ENCODE results near the gene KPNA2.
"Not testable (repeated sequence)": the region's sequence is repeated elsewhere in the genome, so short reads cannot be mapped to it uniquely, and the experiment has no call there.

Gene KPNA2

DNA sequence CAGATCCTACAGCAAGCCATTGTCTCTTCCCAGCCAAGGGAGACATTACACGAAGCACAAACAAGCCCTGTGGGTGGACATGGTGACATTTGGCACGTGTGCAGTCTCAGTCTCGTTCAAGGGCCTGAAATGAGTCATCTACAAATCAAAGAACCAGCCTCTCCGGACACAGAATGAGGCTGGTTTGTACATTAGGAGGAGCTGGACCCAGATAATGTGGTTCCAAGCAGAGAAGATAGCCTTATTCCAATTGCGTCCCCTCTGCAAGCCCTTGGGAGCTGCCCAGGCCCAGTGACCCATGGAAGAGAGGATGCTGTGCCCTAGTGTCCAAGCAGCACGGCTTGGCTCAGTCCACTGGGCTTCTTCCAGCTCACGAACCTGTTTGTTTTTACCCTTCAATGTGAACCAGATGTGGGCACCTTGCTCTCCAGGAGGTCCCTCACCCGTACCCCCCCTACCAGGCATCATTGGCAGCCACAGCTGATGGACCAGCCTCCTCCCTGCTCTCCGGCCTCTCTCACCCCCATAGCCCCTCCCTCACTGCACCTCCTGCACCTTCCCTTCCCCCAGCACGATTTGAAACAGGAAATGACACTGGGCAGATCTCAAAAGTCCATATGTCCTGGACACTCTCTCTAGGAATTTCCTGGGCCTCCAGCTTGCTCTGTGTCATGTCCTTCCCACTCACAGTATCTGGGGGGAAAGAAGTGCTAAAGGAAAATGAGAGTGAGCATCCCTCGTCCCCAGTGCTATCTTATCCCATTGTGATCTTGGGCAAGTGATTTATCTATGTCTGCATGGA, 26.2 kb downstream of the KPNA2 start:
- Histone ChIP-seq H3K36me3 (no peaks in the 10 kb centered on the region), H3K27ac (no peak overlapping the region), H3K4me1 (ENCODE audit: control insufficient read depth in 1 of 2, insufficient read depth in 1 of 2, low read depth in 1 of 2, low read length in 1 of 2) (no peaks in the 10 kb centered on the region), H3K4me3 (ENCODE audit: low read depth in 1 of 2, low read length in 1 of 2) (no peak overlapping the region), H3K9me3 (no peaks in the 10 kb centered on the region), H3K27me3 (no peaks in the 10 kb centered on the region)
- TF ChIP-seq, protein P1, sequence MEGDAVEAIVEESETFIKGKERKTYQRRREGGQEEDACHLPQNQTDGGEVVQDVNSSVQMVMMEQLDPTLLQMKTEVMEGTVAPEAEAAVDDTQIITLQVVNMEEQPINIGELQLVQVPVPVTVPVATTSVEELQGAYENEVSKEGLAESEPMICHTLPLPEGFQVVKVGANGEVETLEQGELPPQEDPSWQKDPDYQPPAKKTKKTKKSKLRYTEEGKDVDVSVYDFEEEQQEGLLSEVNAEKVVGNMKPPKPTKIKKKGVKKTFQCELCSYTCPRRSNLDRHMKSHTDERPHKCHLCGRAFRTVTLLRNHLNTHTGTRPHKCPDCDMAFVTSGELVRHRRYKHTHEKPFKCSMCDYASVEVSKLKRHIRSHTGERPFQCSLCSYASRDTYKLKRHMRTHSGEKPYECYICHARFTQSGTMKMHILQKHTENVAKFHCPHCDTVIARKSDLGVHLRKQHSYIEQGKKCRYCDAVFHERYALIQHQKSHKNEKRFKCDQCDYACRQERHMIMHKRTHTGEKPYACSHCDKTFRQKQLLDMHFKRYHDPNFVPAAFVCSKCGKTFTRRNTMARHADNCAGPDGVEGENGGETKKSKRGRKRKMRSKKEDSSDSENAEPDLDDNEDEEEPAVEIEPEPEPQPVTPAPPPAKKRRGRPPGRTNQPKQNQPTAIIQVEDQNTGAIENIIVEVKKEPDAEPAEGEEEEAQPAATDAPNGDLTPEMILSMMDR (IDR thresholded peaks at IDR 0.05): no peak

DNA sequence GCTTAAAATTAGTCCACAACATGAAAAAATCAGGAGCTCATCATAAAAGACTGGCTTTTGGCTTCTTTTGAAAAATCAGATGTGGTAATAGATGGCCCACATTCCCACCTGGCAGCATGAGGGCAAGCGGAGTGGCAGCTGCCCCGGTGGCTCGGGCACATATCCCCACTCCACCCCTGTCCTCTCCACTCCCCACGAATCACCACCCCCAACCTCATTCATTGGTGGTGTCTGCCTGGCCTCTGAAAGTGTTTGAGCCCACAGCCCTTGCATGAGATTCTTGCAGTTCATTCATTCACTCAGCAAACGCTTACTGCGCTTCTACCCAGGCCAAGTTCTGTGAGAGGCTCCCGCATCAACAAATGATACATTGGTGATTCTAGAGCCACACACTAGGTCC, 29.8 kb downstream of the KPNA2 start:
- not testable (repeated sequence) for H3K4me3 ChIP-seq (ENCODE audit: low read depth in 1 of 2, low read length in 1 of 2); H3K9me3 ChIP-seq; H3K4me1 ChIP-seq (ENCODE audit: control insufficient read depth in 1 of 2, insufficient read depth in 1 of 2, low read depth in 1 of 2, low read length in 1 of 2); H3K36me3 ChIP-seq; H3K27ac ChIP-seq; H3K27me3 ChIP-seq

DNA sequence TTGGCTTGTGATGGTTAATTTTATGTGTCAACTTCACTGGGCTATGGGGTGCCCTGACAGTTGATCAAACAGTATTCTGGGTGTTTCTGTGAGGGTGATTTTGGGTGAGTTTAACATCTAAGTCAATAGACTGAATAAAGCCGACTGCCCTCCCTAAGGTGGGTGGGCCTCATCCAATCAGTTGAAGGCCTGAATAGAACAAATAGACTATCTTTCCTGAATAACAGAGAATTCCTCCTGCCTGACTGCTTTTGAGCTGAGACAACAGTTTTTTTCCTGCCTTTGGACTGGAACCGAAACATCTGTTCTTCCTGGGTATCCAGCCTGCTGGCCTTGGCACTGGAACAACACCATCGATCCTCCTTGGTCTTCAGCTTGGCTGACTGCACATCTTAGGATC, 33.0 kb downstream of the KPNA2 start:
- not testable (repeated sequence) for H3K9me3 ChIP-seq; H3K27me3 ChIP-seq; H3K27ac ChIP-seq; H3K4me3 ChIP-seq (ENCODE audit: low read depth in 1 of 2, low read length in 1 of 2); H3K4me1 ChIP-seq (ENCODE audit: control insufficient read depth in 1 of 2, insufficient read depth in 1 of 2, low read depth in 1 of 2, low read length in 1 of 2); H3K36me3 ChIP-seq

DNA sequence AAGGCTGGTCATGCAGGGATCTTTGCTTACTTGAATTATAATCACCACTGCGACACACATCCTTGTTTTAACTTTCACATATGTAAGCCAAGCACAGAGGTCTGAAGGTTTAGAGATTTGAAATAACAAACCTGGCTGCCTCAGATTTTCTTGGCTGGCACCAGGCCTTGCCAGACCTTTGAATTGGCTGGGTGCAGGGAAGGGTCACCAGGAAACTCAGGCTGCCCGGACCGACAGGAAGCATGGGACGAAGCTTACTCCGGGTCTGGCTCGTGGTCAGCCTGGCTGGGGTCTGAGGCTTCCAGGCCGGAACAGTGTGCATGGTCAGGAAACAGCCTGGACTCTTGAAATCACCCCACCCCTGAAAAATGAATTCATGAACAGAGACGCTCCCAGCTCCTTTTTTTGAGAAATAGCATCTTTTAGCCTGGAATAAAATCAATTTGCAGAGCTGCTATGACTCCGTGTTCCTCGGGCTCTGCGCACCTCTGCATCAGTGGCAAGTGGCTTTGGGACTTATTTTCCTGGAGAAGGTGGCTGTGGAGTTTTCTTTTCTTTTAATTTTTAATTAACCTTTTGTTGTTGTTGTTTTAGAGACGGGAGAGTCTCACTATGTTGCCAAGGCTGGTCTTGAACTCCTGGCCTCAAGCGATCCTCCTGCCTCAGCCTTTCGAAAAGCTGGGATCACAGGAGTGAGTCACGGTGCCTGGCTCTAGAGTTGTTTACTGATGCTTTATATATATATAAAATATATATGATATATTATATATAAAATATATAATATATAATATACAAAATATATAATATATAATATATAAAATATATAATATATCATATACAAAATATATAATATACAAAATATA, 35.3 kb downstream of the KPNA2 start:
- H3K4me3 ChIP-seq (ENCODE audit: low read depth in 1 of 2, low read length in 1 of 2); H3K9me3 ChIP-seq; H3K27ac ChIP-seq; H3K4me1 ChIP-seq (ENCODE audit: control insufficient read depth in 1 of 2, insufficient read depth in 1 of 2, low read depth in 1 of 2, low read length in 1 of 2); H3K36me3 ChIP-seq; H3K27me3 ChIP-seq: not testable (repeated sequence)

DNA sequence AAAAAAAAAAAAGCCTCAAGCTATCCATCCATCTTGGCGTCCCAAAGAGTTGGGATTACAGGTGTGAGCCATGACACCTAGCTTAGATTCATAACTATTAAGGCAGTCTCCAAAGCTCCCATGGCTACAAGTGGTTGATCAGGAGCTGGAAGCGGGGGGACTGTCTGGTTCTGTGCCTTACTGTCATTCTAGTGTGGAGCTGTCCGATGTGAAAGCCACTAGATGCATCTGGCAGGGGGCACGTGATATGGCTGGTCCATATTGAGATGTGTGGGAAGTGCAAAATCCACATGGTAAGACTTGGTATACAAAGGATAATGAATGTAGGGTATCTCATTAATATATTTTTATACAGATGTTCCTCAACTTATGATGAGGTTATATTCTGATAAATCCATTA, 38.7 kb downstream of the KPNA2 start:
- Histone ChIP-seq H3K27me3 (no peaks in the 10 kb centered on the region), H3K4me1 (ENCODE audit: control insufficient read depth in 1 of 2, insufficient read depth in 1 of 2, low read depth in 1 of 2, low read length in 1 of 2) (no peaks in the 10 kb centered on the region), H3K9me3 (no peaks in the 10 kb centered on the region), H3K36me3 (no peaks in the 10 kb centered on the region), H3K27ac (no peak overlapping the region), H3K4me3 (ENCODE audit: low read depth in 1 of 2, low read length in 1 of 2) (no peak overlapping the region)
- TF ChIP-seq, protein P1 (IDR thresholded peaks at IDR 0.05): no peak

DNA sequence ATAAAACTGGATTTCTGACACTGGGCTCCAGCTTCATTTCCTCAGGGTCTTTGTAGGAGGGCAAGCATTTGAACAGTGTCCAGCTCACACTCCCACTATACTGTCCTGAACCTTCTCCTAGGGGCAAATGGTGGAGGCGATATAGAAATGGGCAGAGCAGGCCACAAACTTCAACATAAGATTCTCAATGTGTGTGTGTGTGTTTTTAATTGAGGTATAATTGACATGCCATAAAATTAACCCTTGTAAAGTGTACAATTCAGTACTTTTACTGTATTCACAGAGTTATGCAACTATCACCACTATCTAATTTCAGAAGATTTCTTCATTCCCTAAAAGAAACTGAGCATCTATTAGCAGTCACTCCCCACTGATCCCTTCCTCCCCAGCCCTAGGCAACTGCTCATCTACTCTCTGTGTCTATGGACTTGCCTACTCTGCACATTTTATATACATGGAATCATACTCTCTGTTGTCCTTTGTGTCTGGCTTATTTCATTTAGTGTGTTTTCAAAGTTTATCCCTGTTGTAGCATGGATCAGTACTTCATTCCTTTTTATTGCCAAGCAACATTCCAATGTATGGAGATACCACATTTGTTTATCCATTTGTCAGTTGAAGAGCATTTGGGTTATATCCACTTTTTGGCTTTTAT, 40.5 kb downstream of the KPNA2 start:
- not testable (repeated sequence) for H3K27ac ChIP-seq; H3K27me3 ChIP-seq; H3K4me1 ChIP-seq (ENCODE audit: control insufficient read depth in 1 of 2, insufficient read depth in 1 of 2, low read depth in 1 of 2, low read length in 1 of 2)

DNA sequence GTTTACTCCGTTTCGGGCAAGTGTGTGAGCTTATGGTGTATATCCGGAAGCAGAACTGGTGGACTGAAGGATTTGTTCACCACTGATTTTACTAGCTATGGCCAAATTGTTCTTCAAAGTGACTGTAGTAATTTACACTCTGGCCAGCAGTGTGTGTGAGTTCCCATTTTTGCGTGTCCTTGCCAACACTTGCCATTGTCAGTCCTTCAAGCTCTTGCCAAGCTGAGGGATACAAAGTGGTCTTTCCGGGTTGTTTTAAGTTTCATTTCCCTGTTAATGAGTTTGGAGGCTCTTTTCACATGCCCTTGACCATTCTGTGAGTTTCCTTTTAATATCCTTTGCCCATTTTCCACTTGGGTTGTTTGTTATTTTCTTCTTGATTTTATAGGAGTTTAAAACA, 42.0 kb downstream of the KPNA2 start:
- not testable (repeated sequence) for H3K36me3 ChIP-seq; H3K9me3 ChIP-seq; H3K4me1 ChIP-seq (ENCODE audit: control insufficient read depth in 1 of 2, insufficient read depth in 1 of 2, low read depth in 1 of 2, low read length in 1 of 2); H3K27me3 ChIP-seq; H3K27ac ChIP-seq; H3K4me3 ChIP-seq (ENCODE audit: low read depth in 1 of 2, low read length in 1 of 2)

More for the DNA sequence above, 40.5 kb downstream of the KPNA2 start:
- not testable (repeated sequence) for H3K36me3 ChIP-seq; H3K9me3 ChIP-seq; H3K4me3 ChIP-seq (ENCODE audit: low read depth in 1 of 2, low read length in 1 of 2)

All from neutrophil (primary cell).